CD4-positive, alpha-beta T cell treated with Interferon gamma for 1 hour (primary cell): ENCODE data around the gene CCL11.

ENCODE experiments used
- DNase-seq: peaks from one replicate; pipeline ENCODE4 v3.0.0-alpha.2; 2020

Gene CCL11

DNA sequence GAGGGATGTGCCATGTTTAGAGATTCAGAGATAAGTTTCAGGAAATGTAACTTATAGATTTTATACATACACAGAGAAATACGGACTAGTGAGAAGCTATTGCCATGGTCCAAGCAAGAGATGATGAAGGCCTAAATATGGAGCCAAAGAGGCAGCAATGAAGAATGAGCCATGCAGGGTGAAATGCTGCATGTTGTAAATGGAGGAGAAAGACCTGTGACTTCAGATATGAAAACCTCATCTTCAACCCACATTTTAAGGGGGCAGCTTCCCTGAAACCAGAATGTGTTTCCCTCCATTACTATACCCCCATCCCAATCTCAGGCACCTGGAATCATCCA, 27.6 kb upstream of the CCL11 start:
- no peak for DNase-seq

DNA sequence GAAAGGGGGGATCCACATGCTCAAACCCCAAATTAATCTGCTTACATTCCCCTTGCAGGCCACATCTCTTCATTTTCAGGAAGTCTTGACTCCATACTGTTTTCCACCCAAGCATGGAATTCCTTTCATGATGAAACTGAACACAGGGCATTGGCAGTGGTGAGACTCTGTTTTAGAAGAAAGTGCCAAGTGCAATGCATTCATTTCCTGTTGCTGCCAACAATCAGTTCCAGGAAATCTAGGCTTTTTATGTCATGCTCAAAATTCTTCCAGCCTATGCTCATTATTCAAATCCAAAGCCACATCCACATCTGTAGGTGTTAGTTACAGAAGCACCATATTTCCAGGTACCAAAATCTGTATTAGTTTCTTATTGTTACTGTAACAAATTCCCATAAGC, 26.4 kb upstream of the CCL11 start:
- no peak for DNase-seq

DNA sequence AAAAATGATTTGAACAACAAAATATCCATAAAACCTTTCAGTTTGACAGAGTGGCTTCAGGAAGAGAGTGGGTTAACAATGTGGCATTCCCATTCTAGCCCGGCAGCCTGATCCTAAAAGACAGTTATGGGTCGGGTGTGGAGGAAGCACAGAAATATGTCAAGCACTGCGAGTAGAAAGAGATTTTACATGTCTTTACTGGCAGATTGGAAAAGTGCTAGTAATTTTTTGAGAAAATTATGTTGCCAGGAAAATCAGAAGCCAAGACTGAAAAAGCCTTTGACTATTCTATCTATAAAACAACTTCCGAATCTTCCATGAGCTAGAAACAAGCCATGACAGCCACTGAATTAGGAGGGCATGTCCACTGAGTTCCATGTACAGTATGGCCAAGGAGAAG, 24.7 kb upstream of the CCL11 start:
- no peak for DNase-seq

DNA sequence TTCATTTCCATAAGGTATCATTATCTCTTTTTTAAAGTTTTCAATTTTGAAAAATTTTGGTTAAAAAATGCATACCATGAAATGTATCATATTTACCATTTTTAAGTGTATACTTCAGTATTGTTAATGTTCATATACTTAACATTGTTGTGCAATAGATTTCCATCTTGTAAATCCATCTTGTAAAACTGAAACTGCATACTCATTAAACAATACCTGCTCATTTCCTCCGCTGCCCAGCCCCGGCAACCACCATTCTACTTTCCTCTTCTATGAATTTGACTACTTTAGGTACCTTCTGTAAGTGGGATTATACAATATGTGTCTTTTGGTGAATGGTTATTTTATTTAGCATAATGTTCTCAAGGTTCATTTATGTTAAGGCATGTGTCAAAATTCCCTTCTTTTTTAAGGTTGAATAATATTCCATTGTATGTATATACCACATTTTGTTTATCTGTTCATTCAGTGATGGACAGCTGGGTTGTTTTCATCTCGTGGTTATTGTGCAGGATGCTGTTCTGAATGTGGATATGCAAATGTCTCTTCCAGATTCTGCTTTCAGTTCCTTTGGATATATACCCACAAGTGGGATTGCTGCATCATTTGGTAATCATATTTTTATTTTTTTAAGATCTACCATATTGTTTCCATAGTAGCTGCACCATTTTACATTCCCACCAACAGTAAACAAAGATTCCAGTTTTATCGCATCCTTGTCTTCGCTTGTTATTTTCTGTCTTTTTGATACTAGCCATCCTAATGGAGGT, 23.8 kb upstream of the CCL11 start:
- no peak for DNase-seq

GRCh38 chr17:34265711-34266110, 19.8 kb upstream of the CCL11 start:
- DNase-seq: no peak

DNA sequence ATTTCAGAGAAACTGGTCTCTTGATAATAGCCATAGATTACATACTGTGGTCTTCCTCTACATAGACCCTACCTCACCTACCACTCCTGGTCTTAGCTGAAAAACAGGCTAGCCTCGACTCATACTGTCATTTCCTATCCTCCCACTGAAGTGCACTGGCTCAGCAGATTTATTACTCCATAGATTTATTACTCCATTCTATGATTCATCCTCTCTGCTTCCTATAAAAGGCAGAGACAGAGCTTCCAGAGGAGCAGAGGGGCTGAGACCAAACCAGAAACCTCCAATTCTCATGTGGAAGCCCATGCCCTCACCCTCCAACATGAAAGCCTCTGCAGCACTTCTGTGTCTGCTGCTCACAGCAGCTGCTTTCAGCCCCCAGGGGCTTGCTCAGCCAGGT, 15.6 kb upstream of the CCL11 start, which contains the start of gene CCL7:
Gene CCL7, plus strand, starts transcription at position 253 of the 400 bp plus-strand sequence. Its CDS starts 70 bp downstream, at position 323.
- DNase-seq: no peak

DNA sequence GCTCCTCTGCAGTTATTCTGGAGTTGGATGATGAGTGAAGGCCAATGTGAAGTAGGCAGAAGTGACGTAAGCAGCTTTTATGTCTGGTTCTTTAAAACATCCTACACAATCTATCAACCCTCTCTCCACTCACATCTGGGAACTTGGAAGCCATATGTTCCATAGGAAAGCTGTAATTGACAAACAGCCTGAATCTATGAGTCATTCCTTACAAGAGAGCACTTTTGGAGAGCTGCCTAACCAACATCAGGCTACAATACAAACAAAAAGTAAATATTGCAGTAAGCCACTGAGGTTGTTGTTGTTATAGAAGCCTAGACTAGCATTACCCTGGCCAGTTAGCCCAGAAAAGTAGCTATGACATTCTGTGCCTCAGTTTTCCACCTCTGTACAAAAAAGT, 9.7 kb upstream of the CCL11 start:
- DNase-seq: no peak

DNA sequence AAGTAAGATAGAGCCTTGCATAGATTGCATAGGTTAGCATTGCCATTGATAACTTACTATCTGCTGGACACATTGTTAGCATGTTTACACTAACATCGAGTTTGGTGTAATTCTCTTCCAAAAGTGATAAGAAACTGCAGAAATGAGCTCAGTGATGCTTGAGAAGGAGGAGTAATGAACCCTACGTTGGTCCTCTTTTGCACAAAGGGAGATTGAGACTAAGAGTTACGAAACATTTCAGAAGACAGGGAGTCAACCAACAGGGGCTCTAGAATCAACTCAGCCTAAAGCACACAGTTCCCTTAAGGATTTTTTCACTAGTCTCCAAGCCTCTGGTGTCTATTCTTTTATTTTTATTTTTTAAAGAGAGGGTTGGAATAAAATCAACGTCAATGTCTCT, 8.7 kb upstream of the CCL11 start:
- no peak for DNase-seq

- DNase-seq: no peak
Observed at GRCh38 chr17:34283571-34283970, 2.0 kb upstream of the CCL11 start.

DNA sequence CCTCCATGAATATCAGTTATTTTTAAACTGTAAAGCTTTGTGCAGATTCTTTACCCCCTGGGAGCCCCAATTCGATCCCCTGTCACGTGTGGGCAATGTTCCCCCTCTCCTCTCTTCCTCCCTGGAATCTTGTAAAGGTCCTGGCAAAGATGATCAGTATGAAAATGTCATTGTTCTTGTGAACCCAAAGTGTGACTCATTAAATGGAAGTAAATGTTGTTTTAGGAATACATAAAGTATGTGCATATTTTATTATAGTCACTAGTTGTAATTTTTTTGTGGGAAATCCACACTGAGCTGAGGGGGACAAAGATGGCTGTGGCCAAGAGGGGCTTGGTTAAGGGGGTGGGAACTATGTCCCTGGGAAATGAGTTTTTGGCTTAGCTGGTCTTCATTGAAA, 2.3 kb downstream of the CCL11 start:
- no peak for DNase-seq

- no peak for DNase-seq
Observed at GRCh38 chr17:34290586-34290985, 5.0 kb downstream of the CCL11 start.

DNA sequence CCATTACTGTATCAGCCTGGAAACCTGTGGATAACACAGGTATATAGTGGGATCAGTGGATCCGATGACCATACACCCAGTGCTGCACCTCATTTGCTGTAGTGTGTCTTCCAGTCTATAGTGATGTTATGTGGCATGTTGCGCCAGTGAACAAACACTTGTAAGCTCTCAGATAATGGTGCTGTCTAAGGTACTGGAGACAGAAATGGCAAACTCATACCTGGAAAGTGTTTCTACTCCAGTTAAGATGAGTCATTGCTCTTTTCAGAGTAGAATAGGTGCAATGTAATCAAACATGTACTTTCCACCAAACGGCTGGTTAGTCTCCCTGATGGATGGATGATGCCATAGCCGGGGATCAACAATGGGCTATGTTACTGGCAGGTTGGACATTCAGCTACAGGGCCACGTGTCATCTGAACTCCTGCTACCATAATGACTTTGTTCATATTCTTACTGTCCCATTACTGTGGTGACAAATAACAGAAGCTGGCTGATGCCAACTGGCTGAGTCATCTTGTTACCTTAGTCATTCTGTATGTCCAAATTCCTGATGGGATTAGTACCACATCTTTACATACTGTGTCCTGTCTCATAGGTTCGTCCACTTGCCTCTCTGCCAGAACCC, 6.3 kb downstream of the CCL11 start:
- no peak for DNase-seq

DNA sequence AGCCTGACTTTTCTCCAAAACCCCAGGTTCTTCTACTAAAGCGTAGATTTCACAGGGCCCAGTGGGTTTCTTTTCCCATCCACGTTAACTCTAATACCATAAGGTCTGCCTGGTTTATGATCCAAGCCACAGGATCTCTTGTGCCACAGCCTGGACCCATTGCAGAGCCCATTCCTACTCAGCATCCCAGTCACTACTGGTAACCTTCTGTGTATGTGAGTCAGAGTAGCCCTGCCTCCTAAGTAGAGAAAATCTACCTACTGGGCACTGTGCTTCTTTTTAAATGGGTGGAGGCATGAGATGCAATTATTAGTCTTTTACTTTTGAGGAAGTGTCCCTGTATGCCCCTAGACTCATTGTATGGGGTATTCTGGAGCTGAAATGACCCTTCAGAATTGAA, 13.5 kb downstream of the CCL11 start:
- DNase-seq: no peak

DNA sequence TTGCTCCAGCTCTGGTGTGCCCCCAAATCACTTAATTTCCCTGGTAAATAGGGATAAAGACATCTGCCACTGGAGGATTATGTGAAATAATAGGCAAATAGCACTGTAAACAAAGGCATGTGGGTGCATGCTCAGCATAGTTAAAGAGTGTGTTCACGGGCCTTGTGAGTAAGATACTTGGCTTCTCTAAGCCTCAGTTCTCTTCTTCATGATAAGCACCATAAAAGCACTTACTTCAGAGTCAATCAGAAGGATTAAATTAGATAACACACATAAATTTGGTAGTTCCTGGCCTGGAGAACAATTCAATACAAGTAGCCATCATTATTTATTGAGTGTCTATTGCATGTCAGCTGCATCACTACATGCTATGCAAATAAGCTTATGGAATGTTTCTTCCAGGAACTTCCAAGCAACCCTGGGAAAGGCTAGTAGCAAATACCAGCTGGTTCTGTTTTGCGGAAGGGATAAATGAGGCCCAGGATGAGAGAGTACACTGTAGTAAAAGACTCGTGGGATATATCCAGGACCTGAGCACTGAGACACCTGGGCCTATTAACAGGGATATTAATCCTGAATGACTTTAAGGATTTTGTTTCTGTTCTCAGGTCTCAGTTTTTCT, 14.5 kb downstream of the CCL11 start:
- no peak for DNase-seq

DNA sequence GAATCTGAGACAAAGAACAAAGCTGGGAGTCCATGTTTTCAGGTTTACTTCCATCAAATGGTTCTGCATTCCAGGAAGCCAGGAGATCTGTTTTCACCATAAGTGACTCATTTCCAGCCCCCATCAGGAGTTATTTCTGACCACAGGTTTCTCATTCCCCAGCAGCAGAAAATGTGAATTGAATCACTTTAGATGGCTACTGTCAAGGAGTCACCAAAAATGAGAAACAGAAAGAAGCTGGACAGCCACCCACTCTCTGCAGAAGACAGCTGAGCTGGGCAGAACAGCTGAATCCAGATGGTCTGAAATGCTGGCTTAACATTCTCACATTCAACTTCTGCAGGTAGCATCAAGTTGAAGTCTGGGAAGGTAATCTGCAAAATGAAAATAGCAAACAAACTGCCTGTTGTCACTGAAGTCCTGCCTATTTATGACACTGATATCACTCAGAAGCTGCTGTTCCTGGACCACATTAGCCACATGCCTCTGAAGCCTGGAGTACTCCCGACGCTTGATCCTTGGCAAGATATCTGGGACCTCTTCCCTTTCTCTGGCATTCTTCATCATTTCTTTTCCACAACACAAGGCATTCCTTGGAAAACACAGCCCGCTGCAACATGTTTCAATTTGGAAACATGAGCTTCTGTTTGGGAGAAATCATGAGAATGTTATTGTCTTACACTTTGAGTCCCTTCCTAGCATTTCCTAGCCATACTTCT, 15.3 kb downstream of the CCL11 start:
- DNase-seq: no peak

DNA sequence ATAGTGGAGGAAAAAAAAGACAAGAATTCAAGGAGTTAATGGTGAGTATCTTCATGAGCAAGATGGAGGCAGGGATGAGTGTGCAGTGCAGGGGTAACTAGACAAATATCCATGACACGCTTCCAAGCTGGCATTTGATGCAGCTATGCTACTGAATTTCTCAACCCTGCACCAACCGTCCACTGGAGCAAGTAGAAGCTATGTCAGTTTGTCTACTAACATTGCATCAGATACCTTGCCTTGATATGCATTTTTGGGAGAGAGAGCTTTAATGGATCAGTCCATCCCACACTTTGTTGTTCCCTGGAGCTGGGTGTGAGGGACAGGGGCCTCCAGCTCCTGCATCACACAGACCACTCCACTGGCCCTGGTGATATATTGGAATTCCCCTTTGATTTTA, 16.4 kb downstream of the CCL11 start:
- DNase-seq: no peak

DNA sequence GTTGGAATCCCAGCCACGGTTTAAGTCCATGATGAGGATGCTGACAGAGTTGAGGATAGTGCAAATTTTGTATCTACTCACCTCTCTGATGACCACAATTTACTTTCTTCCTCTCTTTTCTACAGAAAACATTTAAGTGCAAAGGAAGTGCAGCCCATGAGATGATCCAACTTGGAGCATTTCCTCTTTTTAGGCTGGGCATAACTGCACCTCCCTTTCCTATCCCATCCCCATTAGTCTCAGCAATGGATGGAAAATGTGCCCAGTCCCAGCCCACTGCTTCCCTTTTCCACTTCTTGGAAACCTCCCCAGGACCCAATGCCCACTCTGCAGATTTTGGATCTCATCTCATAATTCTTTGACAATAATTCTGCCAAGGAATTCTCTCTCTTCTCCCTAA, 17.1 kb downstream of the CCL11 start:
- DNase-seq: no peak

DNA sequence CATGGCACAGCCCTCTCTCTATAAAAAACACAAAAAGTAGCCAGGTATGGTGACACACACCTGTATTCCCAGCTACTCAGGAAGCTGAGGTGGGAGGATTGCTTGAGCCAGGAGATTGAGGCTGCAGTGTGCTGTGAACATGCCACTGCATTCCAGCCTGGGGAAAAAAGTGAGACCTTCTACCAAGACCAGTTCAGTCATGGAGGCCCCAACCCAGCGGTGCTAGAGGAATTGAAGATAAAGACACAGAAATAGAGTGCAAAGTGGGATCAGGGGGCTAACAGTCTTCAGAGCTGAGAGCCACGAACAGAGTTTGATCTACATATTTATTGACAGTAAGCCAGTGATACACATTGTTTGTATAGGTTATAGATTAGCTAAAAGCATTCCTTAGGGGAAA, 18.1 kb downstream of the CCL11 start:
- no peak for DNase-seq

DNA sequence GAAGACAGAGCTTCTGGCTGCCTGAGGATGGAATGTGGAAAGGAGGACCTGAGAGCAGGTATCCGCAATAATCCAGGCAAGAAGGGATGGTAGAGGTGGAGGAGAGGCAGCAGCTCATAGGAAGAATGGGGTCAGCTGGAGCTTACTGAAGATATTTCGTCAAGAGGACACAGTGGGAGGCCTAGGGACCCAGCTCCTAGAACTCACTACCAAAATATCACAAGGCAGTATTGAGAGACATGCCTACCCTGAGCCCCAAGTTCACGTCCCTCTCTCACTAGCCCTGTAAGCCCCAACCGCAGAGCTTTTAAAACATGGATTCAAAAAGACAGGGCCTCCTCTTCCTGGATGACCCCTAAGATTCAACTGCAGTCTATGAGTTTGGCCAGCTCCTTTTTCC, 19.5 kb downstream of the CCL11 start:
- DNase-seq: no peak

- no peak for DNase-seq
Observed at GRCh38 chr17:34305606-34306005, 20.1 kb downstream of the CCL11 start.

DNA sequence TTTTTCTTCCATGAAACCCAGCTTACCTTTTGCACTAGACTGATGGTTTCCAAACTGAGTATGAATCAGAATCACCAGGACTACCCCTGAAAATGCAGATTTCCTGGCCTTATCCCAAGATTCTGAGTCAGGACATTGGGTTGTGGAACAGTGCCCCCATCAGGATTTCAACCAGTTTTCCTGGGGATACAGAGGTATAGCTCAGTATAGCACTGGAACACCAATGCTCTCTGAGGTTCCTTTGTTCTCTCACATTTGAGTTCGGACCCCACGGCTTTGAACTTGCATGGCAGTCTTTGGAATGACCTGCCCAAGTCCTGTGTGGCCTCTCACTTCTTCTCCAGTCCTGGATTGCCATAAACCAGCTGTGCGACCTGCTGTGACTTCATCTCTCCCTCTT, 20.9 kb downstream of the CCL11 start:
- DNase-seq: no peak

GRCh38 chr17:34307110-34307509, 21.6 kb downstream of the CCL11 start:
- DNase-seq: no peak

GRCh38 chr17:34308371-34308770, 22.8 kb downstream of the CCL11 start:
- no peak for DNase-seq

DNA sequence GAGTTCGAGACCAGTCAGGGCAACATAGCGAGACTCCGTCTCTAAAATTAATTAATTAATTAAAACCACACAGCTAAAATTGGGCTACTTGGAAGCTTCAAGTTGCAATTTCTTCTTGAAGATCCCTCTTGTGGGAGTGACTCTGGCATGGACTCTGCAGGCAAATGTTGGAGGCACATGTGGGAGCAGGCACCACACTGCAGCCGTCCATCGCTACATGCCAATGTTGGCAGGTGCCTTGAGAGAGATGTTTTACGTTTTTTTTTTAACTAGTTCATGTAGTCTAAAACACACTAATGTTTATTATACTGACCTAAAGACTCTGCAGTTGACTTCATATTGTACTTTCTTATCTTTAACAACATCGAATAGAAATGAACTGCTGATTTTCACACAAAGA, 25.7 kb downstream of the CCL11 start:
- no peak for DNase-seq
